NCI-H2196 treated with DMSO at 0.1 percent for 48 hours (cell line): ENCODE results near the gene PCK1.

ENCODE experiments used
- DNase-seq: peaks from one replicate; lab custom pipeline; 2025; ENCODE audit not compliant: unreplicated experiment; lab: John Stamatoyannopoulos, UW

Gene PCK1

GRCh38 chr20:57559658-57560553 lies 1.0 kb upstream of the PCK1 start:
- no peak for DNase-seq

DNA sequence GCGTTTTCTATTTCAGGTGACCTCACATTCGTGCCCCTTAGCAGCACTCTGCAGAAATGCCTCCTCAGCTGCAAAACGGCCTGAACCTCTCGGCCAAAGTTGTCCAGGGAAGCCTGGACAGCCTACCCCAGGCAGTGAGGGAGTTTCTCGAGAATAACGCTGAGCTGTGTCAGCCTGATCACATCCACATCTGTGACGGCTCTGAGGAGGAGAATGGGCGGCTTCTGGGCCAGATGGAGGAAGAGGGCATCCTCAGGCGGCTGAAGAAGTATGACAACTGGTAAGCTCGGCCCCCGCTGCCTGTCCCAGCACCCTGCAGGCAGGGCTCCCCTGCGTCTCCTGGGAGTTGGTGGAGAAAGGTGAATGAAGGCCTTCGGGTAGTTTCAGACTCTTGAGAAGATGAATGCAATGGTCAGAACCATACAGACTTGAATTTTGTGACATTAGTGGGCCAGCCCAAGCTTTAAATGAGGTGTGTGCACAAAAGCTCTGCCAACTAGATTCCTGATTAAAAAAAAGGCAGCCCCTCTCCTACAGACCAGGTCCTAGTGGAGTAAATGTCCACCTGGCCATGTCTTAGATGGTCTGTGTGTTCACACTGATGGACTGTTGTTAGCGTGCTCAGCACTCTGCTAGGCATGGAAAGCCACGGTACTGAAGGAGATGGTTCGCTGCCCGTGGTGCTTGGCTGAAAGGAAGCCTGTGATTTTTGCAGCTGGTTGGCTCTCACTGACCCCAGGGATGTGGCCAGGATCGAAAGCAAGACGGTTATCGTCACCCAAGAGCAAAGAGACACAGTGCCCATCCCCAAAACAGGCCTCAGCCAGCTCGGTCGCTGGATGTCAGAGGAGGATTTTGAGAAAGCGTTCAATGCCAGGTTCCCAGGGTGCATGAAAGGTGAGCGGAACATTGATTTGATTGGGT lies 708 bp downstream of the PCK1 start:
- DNase-seq: no peak

GRCh38 chr20:57562541-57563465 lies 1.9 kb downstream of the PCK1 start:
- no peak for DNase-seq

- no peak for DNase-seq
Measured at GRCh38 chr20:57563522-57563921, 2.6 kb downstream of the PCK1 start.

DNA sequence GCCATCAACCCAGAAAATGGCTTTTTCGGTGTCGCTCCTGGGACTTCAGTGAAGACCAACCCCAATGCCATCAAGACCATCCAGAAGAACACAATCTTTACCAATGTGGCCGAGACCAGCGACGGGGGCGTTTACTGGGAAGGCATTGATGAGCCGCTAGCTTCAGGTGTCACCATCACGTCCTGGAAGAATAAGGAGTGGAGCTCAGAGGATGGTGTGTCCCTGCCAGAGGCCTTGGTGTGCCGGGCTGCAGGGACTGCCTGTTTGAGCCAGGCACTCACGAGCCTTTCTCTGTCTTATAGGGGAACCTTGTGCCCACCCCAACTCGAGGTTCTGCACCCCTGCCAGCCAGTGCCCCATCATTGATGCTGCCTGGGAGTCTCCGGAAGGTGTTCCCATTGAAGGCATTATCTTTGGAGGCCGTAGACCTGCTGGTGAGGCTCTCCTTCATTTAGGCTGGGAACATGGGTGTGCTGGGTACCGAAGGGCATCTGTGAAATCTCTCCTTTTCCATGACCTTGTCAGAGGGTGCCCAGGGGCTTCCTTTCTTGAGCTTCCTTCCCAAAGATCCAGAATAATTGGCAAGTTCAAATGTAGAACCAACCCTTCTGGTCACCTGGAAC lies 3.4 kb downstream of the PCK1 start:
- DNase-seq: no peak

- DNase-seq: no peak
Measured at GRCh38 chr20:57564951-57565642, 4.2 kb downstream of the PCK1 start.

- no peak for DNase-seq
Measured at GRCh38 chr20:57566399-57566798, 5.5 kb downstream of the PCK1 start.

GRCh38 chr20:57566803-57567459 lies 6.0 kb downstream of the PCK1 start:
- no peak for DNase-seq

DNA sequence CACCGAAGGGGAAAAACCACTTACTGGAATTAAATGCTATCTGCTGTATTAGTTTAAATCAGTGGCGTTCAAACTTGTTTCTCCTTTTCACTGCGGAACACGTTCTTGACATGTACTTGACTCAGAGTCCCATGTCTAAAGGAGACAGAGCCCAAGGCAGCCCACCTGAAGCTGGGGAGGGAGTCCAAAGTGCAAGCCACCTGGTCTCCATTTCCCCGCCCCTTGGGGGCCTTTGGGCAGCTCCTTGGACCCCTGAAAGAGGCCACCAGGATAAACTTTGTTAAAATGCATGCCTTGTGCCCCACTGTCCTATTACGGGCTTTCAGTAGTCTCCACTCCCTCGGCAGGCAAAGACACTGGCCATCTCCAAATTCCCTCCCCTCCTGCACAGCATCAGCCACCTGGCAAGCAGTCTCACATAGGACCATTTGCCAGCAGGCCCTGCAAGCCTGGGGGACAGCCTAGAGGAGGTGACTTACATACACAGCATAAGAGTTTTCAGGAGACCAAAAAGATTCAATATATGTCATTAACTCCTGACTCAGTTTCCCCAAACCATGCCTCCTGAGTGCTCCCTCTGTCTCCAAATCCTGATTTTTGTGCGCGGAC lies 6.7 kb downstream of the PCK1 start:
- DNase-seq: no peak

GRCh38 chr20:57568088-57568896 lies 7.4 kb downstream of the PCK1 start:
- DNase-seq: peak; percentile 27

- no peak for DNase-seq
Measured at GRCh38 chr20:57568960-57569359, 8.1 kb downstream of the PCK1 start.

GRCh38 chr20:57570145-57570850 lies 9.4 kb downstream of the PCK1 start:
- DNase-seq: peak; percentile 7

GRCh38 chr20:57570920-57571319 lies 10.0 kb downstream of the PCK1 start:
- DNase-seq: no peak

- no peak for DNase-seq
Measured at GRCh38 chr20:57571782-57572416, 11.0 kb downstream of the PCK1 start.

- no peak for DNase-seq
Measured at GRCh38 chr20:57573242-57573641, 12.3 kb downstream of the PCK1 start.

DNA sequence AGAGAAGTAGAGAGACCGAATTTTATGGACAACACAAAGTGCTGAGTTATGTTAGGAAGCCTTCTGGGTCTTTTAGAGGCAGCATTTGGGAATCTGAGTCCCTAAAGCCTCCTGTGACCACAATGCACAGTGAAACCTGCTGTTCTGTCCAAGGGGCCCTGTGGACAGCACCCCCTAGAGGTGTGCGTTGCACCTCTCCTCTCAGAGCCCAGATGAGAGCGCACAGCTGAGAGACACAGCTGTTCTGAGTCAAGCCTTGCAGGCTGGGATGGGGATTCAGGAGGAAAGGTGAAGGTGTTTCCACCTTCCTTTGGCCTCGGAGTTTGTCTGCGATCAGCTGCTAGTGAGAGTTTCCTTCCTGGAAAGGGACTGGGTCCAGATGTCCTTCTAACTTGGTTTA lies 13.0 kb downstream of the PCK1 start:
- no peak for DNase-seq

DNA sequence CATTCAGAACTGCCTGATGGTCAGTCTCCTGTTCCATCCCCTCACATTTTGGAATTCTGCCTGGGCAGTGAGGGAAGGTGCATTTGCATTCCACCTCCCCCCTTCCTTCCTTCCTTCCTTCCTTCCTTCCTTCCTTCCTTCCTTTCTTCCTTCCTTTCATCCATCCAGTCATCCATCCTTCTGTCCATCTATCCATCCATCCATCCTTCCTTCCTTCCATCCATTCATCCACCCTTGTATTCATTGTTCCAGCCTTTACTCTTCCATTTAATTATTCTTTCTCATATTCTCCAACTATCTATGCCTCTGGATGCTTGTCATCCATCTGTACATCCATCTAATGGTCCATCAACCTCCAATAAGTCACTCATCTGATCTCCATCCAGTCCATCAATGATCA lies 14.0 kb downstream of the PCK1 start:
- no peak for DNase-seq
